Subcutaneous adipose tissue (tissue), 4 donors: ENCODE data around the gene HLA-DQA1. TPM values are rescaled to one million over a fixed set of nuclear protein-coding genes. Genes with fewer than 3 reads are reported as not detected.

Source experiments
- CTCF ChIP-seq: fragments of 450-650 bp; IDR thresholded peaks from one replicate; pipeline ENCODE4 v1.5.1; 2016; ENCODE audit warnings: low read depth, mild to moderate bottlenecking, control low read depth, antibody characterized with exemption, moderate library complexity
- total RNA-seq, 4 donors: library from RNA; depleted of rRNA; stranded (reverse); fragments of >200 nt; gene quantifications; one replicate each; pipeline ENCODE4 v1.1.0, GENCODE V29; 2016

The HLA-DQA1 gene
- total RNA-seq = 10 to 100 TPM in 2 of 4 donors, 1 to 10 TPM in 2; 6.6 to 18.5 (median 11.4) TPM

GRCh38 chr6:32637219-32637880 is at the start of gene HLA-DQA1:
HLA-DQA1 (plus strand) TSS chr6:32637406; CDS start chr6:32637459, 53 bp downstream.
- TF ChIP-seq CTCF = no peak

GRCh38 chr6:32588156-32588555 is 49.0 kb upstream of the HLA-DQA1 start:
- TF ChIP-seq CTCF = no peak

- no peak for TF ChIP-seq CTCF
Observed at GRCh38 chr6:32589596-32590449, 47.4 kb upstream of the HLA-DQA1 start, which contains the start of gene HLA-DRB1. HLA-DRB1 (minus strand) TSS chr6:32589848; CDS start chr6:32589742, 106 bp downstream.

GRCh38 chr6:32597024-32597423 is 40.2 kb upstream of the HLA-DQA1 start:
- TF ChIP-seq CTCF = no peak

GRCh38 chr6:32602383-32602782 is 34.8 kb upstream of the HLA-DQA1 start:
- no peak for TF ChIP-seq CTCF

- TF ChIP-seq CTCF = no peak
Observed at GRCh38 chr6:32603222-32603621, 34.0 kb upstream of the HLA-DQA1 start.

- no peak for TF ChIP-seq CTCF
Observed at GRCh38 chr6:32603888-32604287, 33.3 kb upstream of the HLA-DQA1 start.
